GM18873 (cell line): ENCODE measurements around the gene ARID5A.
"Not testable (repeated sequence)": the region's sequence is repeated elsewhere in the genome, so short reads cannot be mapped to it uniquely, and the experiment has no call there.

Experiments
- ATAC-seq: cut with Tn5 transposase; IDR thresholded peaks from one replicate; pipeline ENCODE4 v1.9.1; 2021; ENCODE audit warnings: mild to moderate bottlenecking, moderate library complexity, moderate number of reproducible peaks; ENCODE audit not compliant: unreplicated experiment, low FRiP score

Gene ARID5A, protein sequence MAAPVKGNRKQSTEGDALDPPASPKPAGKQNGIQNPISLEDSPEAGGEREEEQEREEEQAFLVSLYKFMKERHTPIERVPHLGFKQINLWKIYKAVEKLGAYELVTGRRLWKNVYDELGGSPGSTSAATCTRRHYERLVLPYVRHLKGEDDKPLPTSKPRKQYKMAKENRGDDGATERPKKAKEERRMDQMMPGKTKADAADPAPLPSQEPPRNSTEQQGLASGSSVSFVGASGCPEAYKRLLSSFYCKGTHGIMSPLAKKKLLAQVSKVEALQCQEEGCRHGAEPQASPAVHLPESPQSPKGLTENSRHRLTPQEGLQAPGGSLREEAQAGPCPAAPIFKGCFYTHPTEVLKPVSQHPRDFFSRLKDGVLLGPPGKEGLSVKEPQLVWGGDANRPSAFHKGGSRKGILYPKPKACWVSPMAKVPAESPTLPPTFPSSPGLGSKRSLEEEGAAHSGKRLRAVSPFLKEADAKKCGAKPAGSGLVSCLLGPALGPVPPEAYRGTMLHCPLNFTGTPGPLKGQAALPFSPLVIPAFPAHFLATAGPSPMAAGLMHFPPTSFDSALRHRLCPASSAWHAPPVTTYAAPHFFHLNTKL

DNA sequence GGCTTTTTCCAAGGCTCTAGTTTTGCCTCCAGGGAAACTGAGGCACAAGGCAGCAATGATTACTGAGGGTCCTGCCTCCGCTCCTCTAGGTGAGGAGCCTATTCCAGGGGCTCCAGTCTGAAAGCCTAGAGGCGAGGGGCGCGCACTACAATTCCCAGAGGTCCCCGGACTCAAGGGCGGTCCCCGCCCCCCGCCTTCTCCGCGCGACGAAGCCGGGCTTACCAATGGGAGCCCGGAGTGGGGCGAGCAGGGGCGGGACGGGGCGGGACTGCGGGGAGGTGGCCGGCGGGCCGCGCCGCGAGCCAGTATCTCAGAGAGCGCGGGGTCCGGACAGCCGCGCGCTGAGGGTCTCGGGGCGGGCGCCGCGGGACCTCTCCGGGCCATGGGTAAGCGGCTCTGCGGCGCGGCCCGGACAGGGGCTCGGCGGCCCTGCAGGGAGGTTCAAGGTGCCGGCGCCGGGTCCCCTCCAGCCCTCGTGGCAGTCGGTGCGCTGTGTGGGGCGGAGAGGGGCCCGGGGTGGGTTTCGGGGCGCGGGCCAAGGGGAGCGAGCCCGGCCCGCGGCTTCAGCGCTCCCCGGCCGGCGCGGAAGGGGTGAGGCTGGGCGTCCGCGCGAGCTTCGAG is at the start of gene ARID5A:
Gene ARID5A, plus strand, starts transcription at position 308 of the 621 bp plus-strand sequence. Its CDS starts 75 bp downstream, at position 383.
- ATAC-seq = peak; percentile 33

DNA sequence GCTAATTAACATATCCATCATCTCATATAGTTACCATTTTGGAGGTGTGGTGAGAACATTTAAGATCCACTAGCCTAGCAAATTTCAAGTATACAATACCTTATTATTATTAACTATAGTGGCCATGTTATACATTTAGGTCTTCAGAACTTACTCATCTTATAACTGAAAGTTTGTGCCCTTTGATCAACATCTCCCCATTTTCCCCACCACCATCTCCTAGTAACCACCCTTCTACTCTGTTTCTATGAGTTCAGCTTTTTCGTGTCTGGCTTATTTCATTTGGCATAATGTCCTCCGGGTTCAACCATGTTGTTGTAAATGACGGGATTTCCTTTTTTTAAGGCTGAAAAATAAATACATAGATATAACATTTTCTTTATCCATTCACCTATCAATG is 47.3 kb upstream of the ARID5A start:
- no peak for ATAC-seq

DNA sequence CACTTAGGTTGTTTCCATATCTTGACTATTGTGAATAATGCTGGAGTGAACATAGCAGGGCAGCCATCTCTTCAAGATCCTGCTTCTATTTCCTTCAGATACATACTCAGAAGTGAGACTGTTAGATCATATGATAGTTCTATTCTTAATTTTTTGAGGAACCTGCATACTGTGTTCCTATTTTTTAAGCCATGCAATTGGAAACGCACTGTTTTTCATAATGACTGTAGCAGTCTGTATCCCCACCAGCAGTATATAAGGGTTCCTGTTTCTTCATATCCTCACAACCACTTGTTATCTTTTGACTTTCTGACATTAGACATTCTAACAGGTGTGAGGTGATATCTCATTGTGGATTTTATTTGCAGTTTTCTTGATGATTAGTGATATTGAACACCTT is 46.9 kb upstream of the ARID5A start:
- ATAC-seq = no peak

DNA sequence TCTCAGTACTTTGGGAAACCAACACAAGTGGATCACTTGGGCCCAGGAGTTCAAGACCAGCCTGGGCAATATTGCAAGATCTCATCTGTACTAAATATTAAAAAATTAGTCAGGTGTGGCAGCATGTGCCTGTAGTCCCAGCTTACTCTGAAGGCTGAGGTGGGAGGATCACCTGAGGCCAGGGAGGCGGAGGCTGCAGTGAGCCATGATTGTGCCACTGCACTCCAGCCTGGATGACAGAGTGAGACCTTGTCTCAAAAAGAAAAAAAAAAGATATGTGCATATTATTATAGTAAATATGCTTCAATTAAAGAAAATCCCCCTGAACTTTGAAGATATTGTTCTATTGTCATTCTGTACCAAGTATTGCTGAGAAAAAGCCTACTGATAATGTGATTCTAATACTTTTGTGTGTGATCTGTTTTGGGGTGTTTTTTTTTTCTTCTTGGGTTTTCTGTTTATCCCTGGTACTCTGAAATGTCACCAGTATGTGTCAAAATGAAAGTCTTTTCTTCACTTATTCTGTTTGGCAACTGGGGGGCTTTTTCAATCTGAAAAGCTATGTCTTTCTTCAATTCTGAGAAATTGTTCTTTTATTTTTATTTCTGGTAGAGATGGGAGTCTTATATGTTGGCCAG is 44.6 kb upstream of the ARID5A start:
- ATAC-seq = no peak

DNA sequence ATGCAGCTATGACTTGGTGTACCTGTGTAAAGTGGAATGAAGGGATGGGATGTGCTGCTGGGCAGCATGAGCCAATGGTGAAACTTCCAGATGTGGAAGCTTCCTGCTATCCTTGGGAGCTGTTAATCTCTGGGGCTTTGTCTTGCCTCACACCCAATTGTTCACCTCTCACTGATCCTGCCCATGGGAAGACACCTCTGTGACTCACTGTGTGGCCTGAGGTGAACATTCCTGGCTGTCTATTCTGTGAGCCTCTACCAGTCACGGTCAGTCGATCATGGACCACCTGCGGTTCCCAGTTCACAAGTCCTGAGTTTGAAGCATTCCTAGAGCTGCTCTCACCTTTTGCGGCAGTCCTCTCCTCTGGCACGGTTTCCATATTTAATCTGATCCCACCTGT is 43.5 kb upstream of the ARID5A start:
- no peak for ATAC-seq

DNA sequence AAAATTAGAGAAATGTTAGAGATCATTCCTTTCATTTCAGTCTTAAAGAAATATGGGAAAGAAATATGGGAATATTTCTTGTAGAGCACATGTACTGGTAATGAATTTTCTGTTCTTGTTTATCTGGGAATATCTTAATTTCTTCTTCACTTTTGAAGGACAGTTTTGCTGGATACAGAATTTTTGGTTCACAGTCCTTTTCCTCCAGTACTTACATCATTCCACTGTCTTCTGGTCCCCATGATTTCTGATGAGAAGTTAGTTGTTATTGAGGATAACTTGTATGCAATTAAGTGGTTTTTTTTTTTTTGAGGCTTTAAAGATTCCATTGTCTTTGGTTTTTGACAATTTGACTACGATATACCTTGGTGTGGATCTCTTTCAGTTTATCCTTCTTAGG is 42.4 kb upstream of the ARID5A start:
- no peak for ATAC-seq

DNA sequence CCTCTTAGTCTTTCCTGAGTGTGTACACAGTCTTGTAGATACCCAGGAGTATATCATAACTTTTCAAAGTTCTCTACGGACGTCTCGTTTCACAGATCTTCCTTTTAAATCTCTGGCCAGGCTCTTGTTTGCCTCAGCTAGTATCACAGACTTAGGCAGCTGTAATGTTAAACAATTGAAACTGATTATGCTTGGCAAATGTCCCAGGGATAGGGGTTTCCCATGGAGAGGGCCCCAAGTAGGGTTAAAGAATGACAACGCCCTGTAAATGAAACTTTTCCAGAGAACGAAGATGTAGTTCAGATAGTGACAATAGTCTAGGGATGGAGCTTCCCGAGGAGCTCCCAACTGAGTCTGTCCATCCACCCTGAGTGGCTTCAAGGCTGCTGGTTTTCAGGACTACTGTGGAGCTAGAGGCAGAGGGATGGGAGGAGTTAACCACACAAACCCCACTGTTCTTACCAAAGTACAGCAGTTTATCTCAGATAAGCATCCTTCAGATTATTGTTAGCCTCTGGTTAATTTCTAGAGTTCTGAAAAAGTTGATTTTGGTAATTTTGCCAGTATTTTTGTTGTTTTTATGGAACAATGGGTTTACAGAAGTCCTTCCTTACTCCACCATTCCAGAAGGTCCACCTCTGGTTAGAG is 40.4 kb upstream of the ARID5A start:
- no peak for ATAC-seq

DNA sequence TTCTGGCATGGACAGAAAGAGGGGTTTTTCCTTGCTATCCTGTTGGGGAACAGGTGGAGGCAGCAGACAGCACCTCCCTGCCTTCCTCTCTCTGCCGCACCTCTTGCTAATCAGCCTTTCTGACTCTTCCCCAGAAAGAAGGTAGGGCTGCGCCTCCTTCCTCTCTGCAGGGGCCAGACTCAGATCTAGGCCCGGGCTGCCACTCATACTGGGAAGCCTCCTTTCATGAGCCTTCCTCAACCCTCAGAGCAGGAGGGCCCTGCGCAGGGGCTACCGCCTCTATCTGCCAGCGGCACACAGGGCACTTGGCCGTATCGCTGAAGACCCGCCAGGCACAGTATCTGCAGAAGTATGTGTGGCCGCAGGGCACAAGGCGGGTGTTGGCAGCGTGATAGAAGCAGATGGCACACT is 38.5 kb upstream of the ARID5A start:
- no peak for ATAC-seq

DNA sequence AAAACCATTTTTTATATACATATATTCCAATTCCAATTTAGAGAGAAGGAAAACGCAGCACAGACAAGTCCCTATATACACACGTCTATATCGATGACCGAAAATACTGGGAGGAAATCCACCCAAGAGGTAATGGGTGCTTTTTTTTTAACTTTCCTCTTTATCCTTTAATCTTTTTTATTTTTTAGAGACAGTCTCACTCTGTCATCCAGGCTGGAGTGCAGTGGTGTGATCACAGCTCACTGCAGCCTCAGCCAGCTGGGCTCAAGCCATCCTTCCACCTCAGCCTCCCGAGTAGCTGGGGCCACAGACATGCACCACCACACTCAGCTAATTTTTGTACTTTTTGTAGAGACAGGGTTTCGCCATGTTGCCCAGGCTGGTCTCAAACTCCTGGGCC is 37.9 kb upstream of the ARID5A start:
- not testable (repeated sequence) for ATAC-seq

DNA sequence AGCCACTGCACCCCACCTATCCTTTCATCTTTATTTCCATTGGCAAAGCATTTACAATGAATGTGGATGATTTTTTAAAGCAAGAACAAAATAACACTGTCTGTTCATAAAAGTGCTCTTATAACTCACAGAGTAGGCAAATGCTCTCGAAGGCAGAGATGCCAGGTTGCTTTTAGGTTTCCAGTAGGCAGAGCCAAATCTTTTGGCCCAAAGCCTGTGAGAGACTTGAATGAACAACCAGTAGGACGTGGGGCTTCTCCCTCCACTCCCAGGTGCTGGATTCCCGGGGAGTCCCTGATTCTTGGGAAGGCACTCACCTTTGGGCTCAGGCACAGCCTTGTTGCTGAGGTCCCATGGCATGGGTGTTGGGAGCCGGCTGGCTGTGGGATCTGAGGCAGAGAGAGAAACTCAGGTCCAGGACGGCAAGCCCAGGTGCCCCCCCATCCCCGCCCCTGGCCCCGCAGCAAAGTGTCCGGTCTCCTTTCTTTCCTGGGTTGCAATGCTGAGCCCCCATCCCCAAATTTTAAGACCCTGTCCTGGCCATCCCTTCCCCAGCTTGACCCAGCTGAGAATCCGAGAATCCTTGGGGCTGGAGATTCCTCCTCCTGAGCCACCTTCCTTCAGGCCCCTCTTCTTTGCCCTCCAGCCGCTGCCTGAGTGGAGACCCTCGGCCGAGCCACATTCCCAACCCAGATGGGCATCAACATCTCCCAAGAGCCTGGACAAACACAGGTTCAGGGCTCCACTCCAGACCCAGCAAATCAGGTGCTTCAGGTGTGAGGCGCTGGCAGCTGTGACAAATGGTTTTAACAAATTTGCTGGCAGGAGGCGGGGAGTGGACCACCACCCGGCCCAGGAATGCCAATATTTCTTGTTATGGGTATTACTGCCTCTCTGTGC is 37.2 kb upstream of the ARID5A start:
- no peak for ATAC-seq

DNA sequence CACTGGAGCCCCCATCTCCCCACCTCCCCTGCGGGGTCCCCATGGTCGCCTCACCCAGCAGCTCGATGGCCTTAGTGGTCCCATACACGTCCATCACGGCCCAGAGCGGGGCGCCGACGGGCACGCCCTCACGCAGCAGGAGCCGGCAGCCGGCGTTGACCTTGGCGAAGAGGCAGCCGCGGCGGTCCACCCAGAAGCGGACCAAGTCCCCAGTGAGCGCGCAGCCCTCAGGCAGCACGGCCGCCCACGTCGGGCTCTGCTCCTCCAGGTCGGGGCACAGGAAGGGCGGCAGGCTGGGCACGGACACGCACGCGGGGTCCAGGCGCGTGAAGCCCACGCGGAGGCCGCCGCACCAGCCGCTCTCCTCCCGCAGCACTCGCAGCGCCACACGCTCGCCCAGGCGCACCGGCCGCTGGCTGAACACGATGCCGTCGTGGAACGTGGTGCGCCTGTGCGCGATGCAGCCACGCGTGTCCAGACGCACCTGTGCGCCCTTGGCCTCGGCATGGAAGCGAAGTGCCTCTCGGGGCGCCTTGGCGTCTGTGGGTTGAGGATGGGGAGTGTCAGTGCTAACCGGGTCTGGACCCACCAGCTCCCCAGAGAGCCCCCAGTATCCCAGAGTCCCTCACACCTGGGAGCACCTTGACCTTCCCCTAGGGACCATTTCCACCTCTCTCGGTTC is 36.0 kb upstream of the ARID5A start:
- ATAC-seq = no peak

DNA sequence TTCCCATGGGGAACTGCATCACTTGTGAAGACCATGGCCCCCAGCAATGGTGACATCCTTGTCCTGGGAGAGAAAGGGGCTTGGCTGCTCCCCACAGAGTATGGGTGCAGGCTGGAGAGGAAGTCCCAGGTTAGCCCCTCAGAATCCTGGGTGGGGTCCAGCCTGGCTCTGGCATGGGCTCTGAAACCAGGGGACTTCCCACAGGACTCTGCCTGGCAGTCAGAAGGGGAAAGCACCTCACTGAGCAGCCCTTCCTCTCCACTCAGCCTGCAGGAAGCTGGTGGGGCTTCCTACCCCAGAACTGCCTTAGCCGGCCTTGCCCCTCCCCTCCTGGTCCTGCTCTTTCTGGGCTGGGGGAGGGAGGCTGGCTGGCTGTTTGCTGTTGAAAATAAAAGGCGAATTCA is 35.1 kb upstream of the ARID5A start:
- peak; percentile 44 for ATAC-seq

DNA sequence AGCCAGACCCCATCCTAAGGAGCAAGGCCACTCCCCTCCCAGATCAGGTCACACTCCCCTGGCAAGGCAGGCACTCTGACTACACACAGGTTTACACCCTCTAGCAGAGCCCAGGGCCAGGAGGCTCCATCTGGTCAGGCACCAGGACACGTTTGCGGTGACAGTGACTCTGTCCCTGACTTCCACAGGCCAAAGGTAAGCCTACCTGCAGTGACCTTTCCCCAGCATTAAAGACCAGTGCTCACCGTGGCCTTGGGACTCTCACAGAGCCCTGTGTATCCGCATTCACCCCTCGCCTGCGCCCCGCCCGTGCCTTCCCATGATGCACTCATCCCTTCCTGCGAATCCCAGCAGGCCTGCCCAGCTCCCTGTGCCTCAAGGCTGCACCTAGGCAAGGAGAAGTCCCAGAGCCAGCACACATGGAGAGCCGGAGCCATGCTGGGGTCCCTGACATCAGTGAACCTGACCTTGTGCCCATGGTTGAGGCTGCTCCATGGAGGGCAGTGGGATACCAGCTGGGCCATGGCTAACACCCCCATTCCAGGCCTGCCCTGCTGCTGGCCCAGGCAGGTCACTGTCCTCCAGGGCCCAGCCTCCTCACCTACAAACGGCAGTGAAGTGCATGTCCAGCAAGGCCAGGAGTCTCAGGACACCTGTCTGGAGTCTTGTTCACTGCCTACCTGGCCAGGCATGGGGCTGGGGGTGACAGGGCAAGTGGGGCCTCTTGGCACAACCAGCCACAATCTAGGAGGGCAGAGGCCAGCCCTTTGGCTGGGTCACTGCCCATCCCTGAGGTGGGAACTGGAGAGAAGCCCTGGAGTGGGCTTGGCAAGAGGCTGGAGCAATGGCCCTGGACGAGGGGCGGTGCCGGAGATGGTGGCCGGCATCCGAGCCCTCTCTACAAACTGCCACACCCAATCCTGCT is 34.4 kb upstream of the ARID5A start:
- no peak for ATAC-seq

DNA sequence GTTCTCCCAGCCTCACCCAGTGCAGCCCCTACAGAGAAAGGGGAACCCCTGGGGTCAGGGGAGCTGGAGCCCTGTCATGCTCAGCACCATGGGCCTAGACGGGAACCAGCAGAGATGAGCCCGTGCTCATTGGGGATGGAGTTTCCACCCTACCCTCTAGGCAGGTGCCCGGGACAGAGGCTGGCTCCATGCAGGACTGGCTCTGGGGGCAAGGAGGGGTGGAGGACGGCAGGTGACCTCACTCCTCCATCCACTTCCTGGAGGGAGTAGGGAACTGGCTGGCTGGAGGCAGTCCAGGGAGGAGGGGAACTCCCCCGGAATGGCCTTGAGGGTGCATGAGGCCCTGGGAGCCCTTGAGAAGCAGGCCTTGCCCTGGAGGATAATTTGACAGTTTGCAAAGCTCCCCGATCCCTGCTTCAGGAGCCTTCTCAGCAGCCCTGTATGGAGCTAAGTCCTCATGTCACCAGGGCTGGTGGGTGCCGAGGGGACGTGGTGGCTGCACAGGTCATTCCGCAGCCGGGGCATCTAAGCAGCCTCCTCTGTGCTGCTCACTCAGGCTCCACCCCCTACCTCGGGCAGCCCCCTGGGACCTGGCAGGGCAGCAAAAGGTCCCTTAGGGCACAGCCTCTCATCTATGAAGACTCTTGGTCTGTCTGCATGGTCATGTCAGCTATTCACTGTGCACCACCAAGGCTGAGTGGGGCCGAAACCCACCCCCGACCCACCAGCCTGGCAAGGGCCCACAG is 33.5 kb upstream of the ARID5A start:
- no peak for ATAC-seq

DNA sequence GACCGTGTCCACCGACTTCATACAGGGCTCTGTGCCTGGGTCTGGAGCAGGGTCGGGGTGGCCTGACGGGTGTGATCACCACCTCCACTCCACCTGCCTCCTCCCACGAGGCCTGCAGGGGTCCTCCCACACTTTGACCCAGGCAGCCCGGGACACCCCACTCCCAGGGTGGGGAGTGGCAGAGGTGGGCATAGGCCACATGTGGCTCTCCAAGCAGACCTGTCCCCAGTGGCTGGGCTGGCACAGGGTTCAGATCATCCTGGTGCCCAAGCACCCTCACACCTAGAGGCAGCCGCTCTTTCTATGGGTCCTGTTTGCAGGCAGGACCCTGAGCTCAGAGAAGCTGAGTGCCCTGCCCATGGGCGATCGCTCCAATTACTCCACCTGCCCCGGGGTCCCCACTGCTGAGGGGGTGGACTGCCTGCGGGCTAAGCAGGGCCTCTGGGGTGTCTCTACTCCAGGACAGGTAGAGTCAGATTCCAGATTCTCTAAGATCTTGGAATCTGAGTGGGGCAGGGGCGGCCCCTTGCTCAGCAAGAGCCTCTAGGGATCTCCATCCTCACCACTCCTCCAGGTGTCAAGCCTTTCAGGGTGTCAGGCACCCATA is 32.8 kb upstream of the ARID5A start:
- ATAC-seq = no peak

DNA sequence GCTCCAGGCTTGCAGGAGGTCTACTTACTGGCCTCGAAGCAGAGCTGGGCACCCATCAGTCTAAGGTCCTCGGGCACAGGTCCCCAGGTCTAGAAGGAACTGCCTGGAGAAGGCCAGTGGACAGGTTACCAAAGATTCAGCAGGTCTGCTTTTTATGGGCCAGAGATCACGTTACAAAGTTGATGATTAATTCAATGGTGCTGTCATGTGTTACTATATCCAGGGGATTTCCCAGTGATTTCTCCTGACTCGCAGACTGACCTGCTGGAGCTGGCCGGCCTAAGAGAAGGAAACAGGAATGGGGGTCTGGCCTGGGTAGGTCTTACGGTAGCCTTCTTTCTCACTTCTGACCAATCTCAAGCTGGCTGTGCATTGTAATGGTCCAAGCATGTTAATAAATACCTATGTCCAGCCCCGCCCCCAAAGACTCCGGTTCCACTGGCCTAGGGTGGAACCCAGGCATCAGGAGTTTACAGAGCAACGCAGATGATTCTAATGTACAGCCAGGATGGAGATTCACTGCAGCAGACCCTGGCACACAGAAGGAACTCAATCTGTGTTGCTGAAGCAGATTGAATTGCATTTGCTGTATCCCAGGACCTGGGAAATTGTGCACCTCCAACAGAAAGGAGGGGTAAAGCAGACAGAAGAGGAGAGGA is 31.2 kb upstream of the ARID5A start, which contains the start of gene NEURL3:
Gene NEURL3, minus strand, starts transcription at position 127 of the 659 bp plus-strand sequence. Its CDS starts 71 bp downstream, at position 56.
- no peak for ATAC-seq
